Heart right ventricle (tissue), 16 donors: ENCODE measurements around the gene SEMA3E. TPM values are rescaled to one million over a fixed set of nuclear protein-coding genes. Genes with fewer than 3 reads are reported as not detected.

ENCODE experiments used
- ATAC-seq, 8 donors: fragments of 200-7000 bp; cut with Tn5 transposase; one replicate each; pipeline ENCODE4 v1.9.1; 2020; ENCODE audit warnings: mild to moderate bottlenecking in 8 of 8, moderate library complexity in 8 of 8, moderate number of reproducible peaks in 1 of 8
- DNase-seq, 2 donors: peaks; one replicate each; pipeline ENCODE4 v3.0.0-alpha.2; 2020
- H3K27ac ChIP-seq, 10 donors: fragments of 200-600 bp; sonication (generic) in 2 of 10; one replicate each; pipeline versions ENCODE4 v1.5.0 to v1.8.0; 2020 to 2022; ENCODE audit warnings: mild to moderate bottlenecking in 3 of 10
- H3K27me3 ChIP-seq, 7 donors: fragments of 200-600 bp; one replicate each; pipeline ENCODE4 v1.8.0; 2021 to 2022; ENCODE audit warnings: mild to moderate bottlenecking in 2 of 7
- H3K36me3 ChIP-seq, 9 donors: fragments of 200-600 bp; sonication (generic) in 1 of 9; one replicate each; pipeline versions ENCODE4 v1.5.0 to v1.8.0; 2020 to 2022; ENCODE audit warnings: mild to moderate bottlenecking in 2 of 9
- H3K4me1 ChIP-seq, 9 donors: fragments of 200-600 bp; sonication (generic) in 1 of 9; one replicate each; pipeline versions ENCODE4 v1.5.0 to v1.8.0; 2020 to 2022; ENCODE audit warnings: mild to moderate bottlenecking in 4 of 9
- H3K4me3 ChIP-seq, 10 donors: fragments of 200-600 bp; sonication (generic) in 2 of 10; one replicate each; pipeline versions ENCODE4 v1.5.0 to v1.8.0; 2020 to 2022; ENCODE audit warnings: mild to moderate bottlenecking in 7 of 10, moderate library complexity in 2 of 10
- H3K9me3 ChIP-seq, 11 donors: fragments of 200-600 bp in 10 of 11; sonication (generic) in 2 of 11; one replicate each; pipeline versions ENCODE4 v1.5.0 to v1.8.0; 2013 to 2022; ENCODE audit warnings: mild to moderate bottlenecking in 2 of 11, control low read depth in 1 of 11, moderate library complexity in 1 of 11
- WGBS, 2 donors: extraction: QIAGEN DNeasy Blood & Tissue Kit; methylation state at CpG; one replicate each; pipeline ENCODE4 v1.1.7; 2013; ENCODE audit warnings: inconsistent platforms in 1 of 2; 5-methylcytosine and 5-hydroxymethylcytosine counted together
- intact Hi-C, 10 donors: fragments of 100-400 bp; cut with DNase I; formaldehyde crosslinking; loops; one replicate each; pipeline versions ENCODE4 v1.11.1 to v1.14.2; 2022
- polyA plus RNA-seq, 2 donors: library from polyadenylated mRNA; stranded (reverse); fragments of 200-250 nt; gene quantifications; one replicate each; pipeline ENCODE4 v1.2.3, GENCODE V29; 2013
- total RNA-seq, 10 donors: library from RNA; stranded (reverse); fragmentation: NEBNext Ultra II Directional in 3 of 10; extraction: Animal tissue kit (Norgen Biotek cat#: 25700) in 3 of 10; gene quantifications; one replicate each; pipeline versions ENCODE4 v1.2.1 to v1.2.4, GENCODE V29; 2021 to 2023
- TF ChIP-seq, protein P1 (sequence below), 9 donors: fragments of 200-600 bp; sonication (generic) in 2 of 9; IDR thresholded peaks; one replicate each; pipeline versions ENCODE4 v1.5.0 to v1.8.0; 2021 to 2022; ENCODE audit warnings: antibody characterized with exemption in 9 of 9, mild to moderate bottlenecking in 5 of 9, moderate library complexity in 1 of 9
- donor health status: Arrhythmogenic right ventricular cardiomyopathy.
- donor health status: ischemic (EF 13 %, LVEDD 7.1; RV severe dilation, severe dysfunction).
- donor health status: healthy with polysubstance abuse.
- donor health status: DM: no; HTN: yes; CAD: no.
- donor health status: DM: no; HTN: no; CAD: no.
- donor health status: ischemic (EF 25% LVEDD 6.9; RV normal size, moderate dysfunction).
- donor health status: ischemic (EF 25% LVEDD 5.7; RV mildly dilated, moderate dysfunction).
- donor health status: healthy.
- donor health status: DM: yes; HTN: yes; CAD: no.
- donor health status: Ischemic cardiomyopathy.
- donor health status: ischemic (EF 35%, LVEDD 5.7; RV mildly dilated, moderate dysfunction).
- donor health status: nonischemic (EF 11% LVEDD 7.7; RV severe dilation, severe dysfunction).
- donor health status: DM: yes; HTN: yes; CAD: no.
- donor health status: PGD.
- donor health status: ischemic (EF 29% LVEDD 5.4; RV normal size, mild dysfunction).
- donor health status: nonischemic (EF 23%, LVEDD 6.1; RV moderate dilation, normal function).

Gene SEMA3E
- total and polyA plus RNA-seq, 12 donors, result under 0.01 to 0.53 (median 0.30) TPM; not detected in 4

DNA sequence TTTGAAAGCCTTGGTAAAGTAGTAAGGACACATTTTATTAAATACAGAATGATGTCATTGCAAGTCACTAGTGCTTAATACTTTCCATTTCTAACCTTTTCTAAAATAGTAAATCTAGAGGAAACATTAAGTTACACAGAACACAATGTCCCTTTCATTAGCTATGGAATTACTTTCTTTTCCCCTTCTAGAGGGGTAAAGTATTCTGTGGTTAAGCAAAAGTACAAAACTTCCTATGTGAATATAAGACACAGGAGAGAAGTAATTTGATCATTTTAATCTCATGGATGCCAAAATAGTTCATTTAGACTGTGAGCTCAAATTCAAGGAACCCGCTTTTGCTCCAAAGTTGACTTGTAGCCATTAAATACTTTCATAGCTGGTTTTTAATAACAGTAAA, 49.8 kb downstream of the SEMA3E start:
- TF ChIP-seq, protein P1, sequence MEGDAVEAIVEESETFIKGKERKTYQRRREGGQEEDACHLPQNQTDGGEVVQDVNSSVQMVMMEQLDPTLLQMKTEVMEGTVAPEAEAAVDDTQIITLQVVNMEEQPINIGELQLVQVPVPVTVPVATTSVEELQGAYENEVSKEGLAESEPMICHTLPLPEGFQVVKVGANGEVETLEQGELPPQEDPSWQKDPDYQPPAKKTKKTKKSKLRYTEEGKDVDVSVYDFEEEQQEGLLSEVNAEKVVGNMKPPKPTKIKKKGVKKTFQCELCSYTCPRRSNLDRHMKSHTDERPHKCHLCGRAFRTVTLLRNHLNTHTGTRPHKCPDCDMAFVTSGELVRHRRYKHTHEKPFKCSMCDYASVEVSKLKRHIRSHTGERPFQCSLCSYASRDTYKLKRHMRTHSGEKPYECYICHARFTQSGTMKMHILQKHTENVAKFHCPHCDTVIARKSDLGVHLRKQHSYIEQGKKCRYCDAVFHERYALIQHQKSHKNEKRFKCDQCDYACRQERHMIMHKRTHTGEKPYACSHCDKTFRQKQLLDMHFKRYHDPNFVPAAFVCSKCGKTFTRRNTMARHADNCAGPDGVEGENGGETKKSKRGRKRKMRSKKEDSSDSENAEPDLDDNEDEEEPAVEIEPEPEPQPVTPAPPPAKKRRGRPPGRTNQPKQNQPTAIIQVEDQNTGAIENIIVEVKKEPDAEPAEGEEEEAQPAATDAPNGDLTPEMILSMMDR (IDR thresholded peaks at IDR 0.05), result no peak
- Histone ChIP-seq H3K4me1 (no peaks in the 10 kb centered on the region), H3K27me3 (no peaks in the 10 kb centered on the region), H3K4me3 (no peak overlapping the region), H3K27ac (no peak overlapping the region), H3K36me3 (no peaks in the 10 kb centered on the region), H3K9me3 (peaks cover 0 to 6% (median 0%) of the 10 kb centered on the region in 11 donors)
- 76 to 87% methylated on average over 1 of the region's 1 CpG for WGBS, 2 donors
- ATAC-seq (no peak), DNase-seq (no peak)
- intact Hi-C loops, result no loop called here

DNA sequence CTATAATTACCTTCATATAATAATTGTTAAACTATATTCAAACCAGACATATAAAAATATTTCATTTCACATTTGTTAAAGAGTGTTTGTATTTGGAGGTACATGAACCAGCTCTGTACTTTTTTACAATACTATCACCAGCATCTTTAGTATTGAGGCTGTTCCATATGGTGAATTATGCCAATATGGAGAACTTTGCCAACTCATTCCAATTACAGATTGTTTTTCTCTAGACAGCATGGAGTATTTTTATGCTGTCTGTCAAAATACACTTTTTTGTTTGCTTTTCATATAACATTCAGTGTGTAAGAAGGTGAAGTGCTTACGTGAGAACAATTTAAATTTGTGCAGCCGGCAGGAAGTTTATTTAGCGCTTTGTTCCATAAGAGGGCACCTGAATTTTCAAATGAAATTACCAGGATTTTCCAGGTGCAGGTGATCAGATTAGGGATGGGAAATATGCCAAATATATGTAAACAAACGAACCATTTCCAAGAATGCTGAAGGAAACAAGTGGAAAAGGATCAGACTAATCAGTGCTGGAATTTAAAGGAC, 54.9 kb downstream of the SEMA3E start:
- TF ChIP-seq, protein P1 (IDR thresholded peaks at IDR 0.05), result no peak
- Histone ChIP-seq H3K36me3 (no peaks in the 10 kb centered on the region), H3K4me1 (no peaks in the 10 kb centered on the region), H3K4me3 (no peak overlapping the region), H3K27ac (no peak overlapping the region), H3K9me3 (no peaks in the 10 kb centered on the region), H3K27me3 (no peaks in the 10 kb centered on the region)
- 75 to 77% methylated on average over 4 of the region's 4 CpGs for WGBS, 2 donors
- ATAC-seq (no peak), DNase-seq (no peak)
- intact Hi-C loops, result no loop called here

- no peak for DNase-seq
- no peaks in the 10 kb centered on the region for H3K27me3 ChIP-seq
- no peak overlapping the region for H3K27ac ChIP-seq
- TF ChIP-seq, protein P1 (IDR thresholded peaks at IDR 0.05), result no peak
- H3K4me1 ChIP-seq, result no peaks in the 10 kb centered on the region
- no peak overlapping the region for H3K4me3 ChIP-seq
- ATAC-seq, result no peak
- no peaks in the 10 kb centered on the region for H3K36me3 ChIP-seq
- WGBS, 2 donors, result 86 to 93% methylated on average over 4 of the region's 4 CpGs
- intact Hi-C loops, result no loop called here
- H3K9me3 ChIP-seq, result no peaks in the 10 kb centered on the region
Observed at GRCh38 chr7:83588602-83589240, 60.2 kb downstream of the SEMA3E start.

DNA sequence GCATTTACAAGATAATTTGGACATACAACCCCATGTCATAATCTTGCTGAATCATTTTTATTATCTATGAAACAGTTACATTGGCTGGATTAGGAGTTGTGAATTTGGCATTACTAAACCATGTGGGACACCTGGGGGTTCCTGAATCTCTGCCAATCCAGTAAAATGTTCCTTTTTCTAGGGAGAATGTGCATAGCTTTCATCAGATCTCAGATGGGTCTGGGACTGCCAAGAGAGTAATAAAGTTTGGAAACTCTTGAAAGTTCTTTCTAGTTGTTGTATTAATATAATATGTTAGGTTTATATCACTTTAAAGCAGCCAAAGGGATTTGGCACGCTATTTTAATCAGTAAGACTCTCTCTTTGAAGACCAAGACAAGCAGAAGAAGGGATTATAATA, 62.7 kb downstream of the SEMA3E start:
- no peak overlapping the region for H3K4me3 ChIP-seq
- ATAC-seq (no peak), DNase-seq (no peak)
- no peaks in the 10 kb centered on the region for H3K4me1 ChIP-seq
- no peaks in the 10 kb centered on the region for H3K9me3 ChIP-seq
- no peaks in the 10 kb centered on the region for H3K36me3 ChIP-seq
- no peak overlapping the region for H3K27ac ChIP-seq
- H3K27me3 ChIP-seq, result no peaks in the 10 kb centered on the region
- TF ChIP-seq, protein P1 (IDR thresholded peaks at IDR 0.05), result no peak
- intact Hi-C loops, result no loop called here
- 57 to 68% methylated on average over 1 of the region's 1 CpG for WGBS, 2 donors
